ENCODE measurements around the gene ANKIB1. TPM values are rescaled to one million over a fixed set of nuclear protein-coding genes. Genes with fewer than 3 reads are reported as not detected.

ANKIB1 gene
- total RNA-seq, 4 donors from 2014 or later = 36.9 to 51.4 (median 41.4) TPM

DNA sequence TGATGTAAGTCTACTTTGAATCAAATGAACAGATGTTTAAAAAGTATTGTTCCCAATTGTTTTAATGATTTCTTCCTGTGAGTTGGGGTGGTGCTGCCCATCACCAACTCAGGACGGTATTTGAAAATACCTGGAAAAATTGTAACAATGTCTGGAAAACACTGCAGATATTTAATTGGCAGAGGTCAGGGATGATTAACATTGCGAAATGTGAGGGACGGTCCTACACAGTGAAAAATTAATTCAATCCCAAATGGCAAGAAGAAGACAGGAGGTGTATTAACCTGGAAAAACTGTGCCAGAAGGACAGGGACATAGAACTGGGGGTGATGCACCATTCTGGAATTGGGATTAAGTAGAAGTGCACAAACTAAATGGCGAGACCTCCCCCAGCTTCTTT, 29.6 kb downstream of the ANKIB1 start:
- TF ChIP-seq, protein P1, sequence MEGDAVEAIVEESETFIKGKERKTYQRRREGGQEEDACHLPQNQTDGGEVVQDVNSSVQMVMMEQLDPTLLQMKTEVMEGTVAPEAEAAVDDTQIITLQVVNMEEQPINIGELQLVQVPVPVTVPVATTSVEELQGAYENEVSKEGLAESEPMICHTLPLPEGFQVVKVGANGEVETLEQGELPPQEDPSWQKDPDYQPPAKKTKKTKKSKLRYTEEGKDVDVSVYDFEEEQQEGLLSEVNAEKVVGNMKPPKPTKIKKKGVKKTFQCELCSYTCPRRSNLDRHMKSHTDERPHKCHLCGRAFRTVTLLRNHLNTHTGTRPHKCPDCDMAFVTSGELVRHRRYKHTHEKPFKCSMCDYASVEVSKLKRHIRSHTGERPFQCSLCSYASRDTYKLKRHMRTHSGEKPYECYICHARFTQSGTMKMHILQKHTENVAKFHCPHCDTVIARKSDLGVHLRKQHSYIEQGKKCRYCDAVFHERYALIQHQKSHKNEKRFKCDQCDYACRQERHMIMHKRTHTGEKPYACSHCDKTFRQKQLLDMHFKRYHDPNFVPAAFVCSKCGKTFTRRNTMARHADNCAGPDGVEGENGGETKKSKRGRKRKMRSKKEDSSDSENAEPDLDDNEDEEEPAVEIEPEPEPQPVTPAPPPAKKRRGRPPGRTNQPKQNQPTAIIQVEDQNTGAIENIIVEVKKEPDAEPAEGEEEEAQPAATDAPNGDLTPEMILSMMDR (IDR thresholded peaks at IDR 0.05; ENCODE audit: low read depth) = no peak

DNA sequence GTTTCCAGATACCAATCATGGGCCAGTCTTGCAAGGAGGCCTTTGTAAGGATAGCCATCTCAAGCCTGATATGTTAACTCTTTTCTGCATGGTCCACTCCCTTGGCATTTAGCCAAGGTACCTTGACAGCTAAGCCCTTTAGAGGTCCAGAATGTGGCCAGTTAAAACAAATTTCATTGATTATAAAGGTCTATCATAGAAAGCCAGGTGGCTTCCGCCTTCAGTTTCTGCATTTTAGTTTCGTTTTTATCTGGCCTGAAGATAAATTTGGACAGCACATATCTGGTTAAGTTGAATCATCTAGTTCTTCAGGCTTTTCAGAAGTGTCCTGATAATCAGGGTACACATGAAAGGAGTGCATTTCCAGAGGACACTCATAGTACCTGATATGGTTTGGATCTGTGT, 30.7 kb downstream of the ANKIB1 start:
- TF ChIP-seq, protein P1 (IDR thresholded peaks at IDR 0.05; ENCODE audit: low read depth) = no peak

DNA sequence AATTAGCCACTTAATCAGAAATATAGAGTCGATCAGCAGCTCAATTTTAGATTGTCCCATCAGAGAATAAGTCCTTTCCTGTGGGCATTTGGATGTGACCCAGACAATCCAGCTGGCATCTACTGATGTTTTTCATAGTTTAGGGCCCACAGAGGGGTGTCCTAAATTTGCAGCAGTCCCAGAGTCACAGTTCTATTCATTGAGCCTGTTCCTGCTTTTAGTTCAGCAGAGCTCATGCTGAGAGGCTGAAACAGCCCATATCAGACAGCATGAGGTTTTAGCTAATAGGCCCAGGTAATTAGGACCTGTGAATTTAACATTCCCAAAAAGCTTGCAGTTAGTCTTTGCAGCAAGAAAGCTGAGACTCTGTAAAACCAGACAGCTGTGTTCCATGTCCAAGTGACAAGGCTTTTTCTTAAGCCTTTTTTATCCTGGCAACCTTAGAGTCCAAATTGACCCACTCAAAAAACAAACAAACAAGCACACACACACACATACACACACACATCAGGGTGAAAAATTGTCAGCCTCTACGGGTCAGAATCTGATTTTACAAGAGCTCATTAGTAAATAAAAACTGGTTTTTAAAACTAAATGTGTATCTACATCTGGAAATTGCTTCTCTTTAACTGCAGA, 33.7 kb downstream of the ANKIB1 start:
- TF ChIP-seq, protein P1 (IDR thresholded peaks at IDR 0.05; ENCODE audit: low read depth) = no peak

DNA sequence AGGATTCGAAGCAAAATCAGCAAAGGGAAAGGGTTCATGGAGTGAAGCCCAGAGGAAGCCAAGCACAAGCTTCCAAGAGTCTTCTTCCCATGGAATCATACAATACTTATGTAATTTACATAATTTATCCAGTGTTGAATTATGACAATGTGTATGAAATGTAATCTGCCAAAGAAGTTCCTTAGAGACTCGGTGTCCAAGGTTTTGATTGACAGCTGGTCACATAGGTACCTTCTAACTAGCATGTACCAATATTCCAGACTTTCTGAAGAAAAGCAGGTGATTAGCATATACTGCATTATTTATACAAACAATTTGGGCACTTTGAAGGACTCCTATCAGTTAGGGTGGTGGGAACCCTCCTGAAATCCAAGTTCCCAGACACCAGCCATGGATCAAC, 35.3 kb downstream of the ANKIB1 start:
- TF ChIP-seq, protein P1 (IDR thresholded peaks at IDR 0.05; ENCODE audit: low read depth) = no peak

DNA sequence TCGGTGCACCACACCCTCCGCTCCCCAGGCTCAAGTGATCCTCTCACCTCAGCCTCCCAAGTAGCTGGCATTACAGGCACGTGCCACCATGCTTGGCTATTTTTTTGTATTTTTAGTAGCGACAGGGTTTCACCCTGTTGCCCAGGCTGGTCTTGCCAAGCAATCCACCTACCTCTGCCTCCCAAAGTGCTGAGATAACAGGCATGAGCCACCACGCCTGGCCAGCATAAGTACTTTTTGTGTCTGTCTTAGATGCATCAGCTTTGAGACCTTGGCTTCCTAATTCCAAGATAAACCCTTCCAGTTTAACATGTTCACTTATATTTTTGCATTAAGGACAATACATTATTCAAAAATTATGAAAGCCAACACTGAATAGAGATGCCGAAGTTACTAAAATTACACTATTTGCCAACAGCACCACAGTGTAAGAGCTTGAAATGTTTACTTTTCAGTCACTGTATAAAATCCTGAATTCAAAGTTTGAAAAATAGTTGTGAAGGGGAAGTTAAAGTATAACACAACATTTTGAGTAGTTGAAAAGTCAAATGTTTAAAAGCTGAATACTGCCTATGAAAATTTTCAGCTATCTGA, 36.5 kb downstream of the ANKIB1 start:
- TF ChIP-seq, protein P1 (IDR thresholded peaks at IDR 0.05; ENCODE audit: low read depth) = no peak

DNA sequence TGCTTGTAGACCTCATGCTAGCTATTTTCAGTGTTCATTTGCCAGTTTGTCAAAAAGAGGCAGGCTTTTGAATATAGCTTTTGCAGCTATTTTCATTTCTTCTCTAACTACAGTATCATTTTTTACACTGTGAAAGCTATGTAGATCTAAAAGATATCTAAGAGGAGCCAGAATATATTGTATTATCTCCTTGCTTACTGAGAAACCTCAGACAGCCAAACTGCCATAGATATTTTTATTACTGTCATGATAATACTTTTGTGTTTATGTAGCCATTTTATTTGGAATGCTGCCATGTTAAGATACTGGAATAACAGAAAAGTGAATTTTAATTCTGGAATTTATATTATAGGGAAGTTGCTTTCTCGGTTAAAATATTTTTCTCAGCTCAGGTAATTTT, 37.2 kb downstream of the ANKIB1 start:
- TF ChIP-seq, protein P1 (IDR thresholded peaks at IDR 0.05; ENCODE audit: low read depth) = no peak

DNA sequence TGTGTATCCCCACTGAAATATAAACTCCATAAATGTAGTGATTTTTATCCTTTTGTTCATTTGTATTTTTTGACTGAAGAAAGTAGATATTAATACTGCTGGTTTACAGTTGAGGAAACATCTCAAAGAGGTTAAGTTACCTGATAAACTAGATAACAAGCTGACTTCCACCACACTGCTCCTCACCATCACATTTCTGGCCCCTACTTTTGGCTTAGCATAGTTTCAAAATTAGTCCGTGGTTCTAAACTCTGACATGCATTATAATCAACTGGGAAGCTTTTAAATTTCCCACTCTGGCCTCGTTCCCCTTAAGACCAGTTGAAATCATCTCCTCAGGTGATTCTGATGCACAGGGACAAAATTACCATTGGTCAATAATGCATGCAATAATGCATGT, 43.5 kb downstream of the ANKIB1 start:
- TF ChIP-seq, protein P1 (IDR thresholded peaks at IDR 0.05; ENCODE audit: low read depth) = no peak

Measured in subcutaneous adipose tissue (tissue), 4 donors.